ENCODE results near the gene SCYGR1.

DNA sequence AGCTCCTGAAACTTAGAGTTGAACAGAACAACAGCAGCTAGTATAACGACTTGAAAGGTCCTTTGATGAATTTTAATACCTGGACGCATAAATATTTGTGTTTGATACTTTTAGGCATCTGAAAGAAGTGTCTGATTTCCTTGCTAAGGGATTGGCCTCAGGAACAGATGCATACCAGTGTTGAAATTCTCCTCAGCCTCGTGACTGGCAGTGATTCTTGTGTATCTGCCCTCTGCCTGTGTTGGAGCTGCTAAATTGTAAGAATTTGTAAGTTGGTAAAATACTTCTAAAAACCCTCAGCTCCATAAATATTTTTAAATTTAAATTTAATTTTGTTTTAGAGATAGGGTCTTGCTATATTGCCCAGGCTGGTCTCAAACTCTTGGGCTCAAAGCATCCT lies 22.4 kb upstream of the SCYGR1 start:
- TF ChIP-seq, protein P1, sequence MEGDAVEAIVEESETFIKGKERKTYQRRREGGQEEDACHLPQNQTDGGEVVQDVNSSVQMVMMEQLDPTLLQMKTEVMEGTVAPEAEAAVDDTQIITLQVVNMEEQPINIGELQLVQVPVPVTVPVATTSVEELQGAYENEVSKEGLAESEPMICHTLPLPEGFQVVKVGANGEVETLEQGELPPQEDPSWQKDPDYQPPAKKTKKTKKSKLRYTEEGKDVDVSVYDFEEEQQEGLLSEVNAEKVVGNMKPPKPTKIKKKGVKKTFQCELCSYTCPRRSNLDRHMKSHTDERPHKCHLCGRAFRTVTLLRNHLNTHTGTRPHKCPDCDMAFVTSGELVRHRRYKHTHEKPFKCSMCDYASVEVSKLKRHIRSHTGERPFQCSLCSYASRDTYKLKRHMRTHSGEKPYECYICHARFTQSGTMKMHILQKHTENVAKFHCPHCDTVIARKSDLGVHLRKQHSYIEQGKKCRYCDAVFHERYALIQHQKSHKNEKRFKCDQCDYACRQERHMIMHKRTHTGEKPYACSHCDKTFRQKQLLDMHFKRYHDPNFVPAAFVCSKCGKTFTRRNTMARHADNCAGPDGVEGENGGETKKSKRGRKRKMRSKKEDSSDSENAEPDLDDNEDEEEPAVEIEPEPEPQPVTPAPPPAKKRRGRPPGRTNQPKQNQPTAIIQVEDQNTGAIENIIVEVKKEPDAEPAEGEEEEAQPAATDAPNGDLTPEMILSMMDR (IDR thresholded peaks at IDR 0.05; ENCODE audit: low read length) = no peak
- no peak for TF ChIP-seq EZH2 (IDR thresholded peaks at IDR 0.05; ENCODE audit: borderline replicate concordance, low read length)

Measured in OCI-LY1 (cell line).